A549 treated with RU486 at 1 μM for 4 hours (cell line): ENCODE data around the gene TMOD2. TPM values are rescaled to one million over a fixed set of nuclear protein-coding genes. Genes with fewer than 3 reads are reported as not detected.

Experiments used
- total RNA-seq: library from RNA; stranded (reverse); fragments of 200-300 nt; extraction: Qiagen RNA extraction; gene quantifications from 5 replicates; pipeline ENCODE4 v1.2.3, GENCODE V29; 2022; ENCODE audit warnings: low read depth

Gene TMOD2
- 1.1 to 2.1 TPM (median 1.5 TPM) in 5 replicates for total RNA-seq

GRCh38 chr15:51750792-51751696 lies at the start of gene TMOD2:
TSS of gene TMOD2 (plus strand) at chr15:51751597. CDS start at chr15:51766442, 14,845 bp downstream.

DNA sequence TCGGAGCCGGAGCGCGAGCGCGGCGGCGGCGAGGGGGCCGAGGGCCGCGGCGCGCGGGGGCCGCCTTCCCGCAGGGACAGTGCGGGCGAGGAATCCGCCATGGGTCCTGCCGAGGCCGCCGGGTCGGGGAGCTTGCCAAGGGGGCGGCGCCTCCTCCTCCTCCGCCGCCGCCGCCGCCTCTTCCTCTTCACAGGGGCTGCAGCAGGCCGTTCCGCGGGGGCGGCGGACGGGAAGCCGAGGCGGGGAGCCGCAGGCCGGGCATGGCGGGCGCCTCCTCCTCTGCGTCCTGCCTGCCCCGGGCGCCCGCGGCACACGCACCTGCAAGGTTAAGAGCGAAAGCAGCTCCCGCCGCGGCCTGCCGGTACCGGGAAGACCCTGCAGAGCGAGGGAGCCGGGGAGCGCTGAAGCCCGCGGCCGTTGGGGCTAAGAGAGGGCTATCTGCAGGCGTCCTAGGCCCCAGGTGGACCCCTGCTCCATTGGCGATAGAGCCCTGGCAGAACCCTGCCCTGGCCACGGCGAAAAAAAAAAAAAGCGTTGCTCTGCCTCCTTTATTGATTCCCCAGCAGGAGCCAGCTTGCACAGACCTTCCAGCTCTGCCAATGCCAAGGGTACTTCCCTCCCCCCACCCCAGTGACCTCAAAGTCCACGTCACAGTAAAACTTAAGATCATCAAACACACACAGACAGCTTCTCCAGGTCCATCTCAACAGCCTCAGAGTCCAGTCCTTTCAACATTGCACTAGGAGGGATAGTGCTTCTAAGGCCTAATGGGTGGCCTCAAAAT lies 13.7 kb upstream of the TMOD2 start, which contains the start of gene LYSMD2:
TSS of gene LYSMD2 (minus strand) at position 134 of the 784 bp plus-strand sequence. CDS start at position 101, 33 bp downstream.

GRCh38 chr15:51829376-51830275 lies 78.2 kb downstream of the TMOD2 start, which contains the start of gene TMOD3:
TSS of gene TMOD3 (plus strand) at chr15:51829653. CDS start at chr15:51862885, 33,232 bp downstream.

Other genes starting within 250 kb of the TMOD2 start
- gene DMXL2, start 128.8 kb upstream of the TMOD2 start, total RNA-seq = 9.7 to 22.3 TPM (median 19.3 TPM) in 5 replicates
- 0.05 to 0.06 TPM in 2 of 5 replicates, not detected in the others for gene SCG3, start 70.1 kb upstream of the TMOD2 start, total RNA-seq
- gene LYSMD2, start 13.9 kb upstream of the TMOD2 start, total RNA-seq = 20.4 to 26.4 TPM (median 25.9 TPM) in 5 replicates
- 38.7 to 66.3 TPM (median 53.3 TPM) in 5 replicates for gene TMOD3, start 78.1 kb downstream of the TMOD2 start, total RNA-seq
- gene LEO1, start 220.2 kb downstream of the TMOD2 start, total RNA-seq = 47.7 to 71.6 TPM (median 53.4 TPM) in 5 replicates